G401.6 (cell line): ENCODE results near the gene AGR2.
A peak's percentile ranks its signal among the peaks of the same experiment; 100 is the strongest.
"Not testable (repeated sequence)": the region's sequence is repeated elsewhere in the genome, so short reads cannot be mapped to it uniquely, and the experiment has no call there.

Source experiments
- FAIRE-seq: peaks from 2 replicates; lab custom pipeline; 2012; peaks lifted over from hg19 to GRCh38; lab: Jason Lieb, UNC

Gene AGR2

GRCh38 chr7:16804674-16805439 is at the start of gene AGR2:
TSS of gene AGR2 (minus strand) at chr7:16804999. CDS start at chr7:16801796, 3,203 bp downstream.
- no peak for FAIRE-seq

- FAIRE-seq, result not testable (repeated sequence)
Observed at GRCh38 chr7:16853189-16853588, 48.4 kb upstream of the AGR2 start.

GRCh38 chr7:16851829-16852228 is 47.0 kb upstream of the AGR2 start:
- FAIRE-seq, result no peak

GRCh38 chr7:16850614-16851466 is 46.0 kb upstream of the AGR2 start:
- no peak for FAIRE-seq

GRCh38 chr7:16849296-16850148 is 44.7 kb upstream of the AGR2 start:
- no peak for FAIRE-seq

GRCh38 chr7:16847381-16847860 is 42.6 kb upstream of the AGR2 start:
- no peak for FAIRE-seq

GRCh38 chr7:16846601-16847165 is 41.9 kb upstream of the AGR2 start:
- FAIRE-seq, result no peak

- FAIRE-seq, result peak; percentile 23
Observed at GRCh38 chr7:16845746-16846145, 40.9 kb upstream of the AGR2 start.

GRCh38 chr7:16841681-16842080 is 36.9 kb upstream of the AGR2 start:
- FAIRE-seq, result no peak

- FAIRE-seq, result no peak
Observed at GRCh38 chr7:16840094-16840493, 35.3 kb upstream of the AGR2 start.

- FAIRE-seq, result no peak
Observed at GRCh38 chr7:16839646-16840045, 34.8 kb upstream of the AGR2 start.

GRCh38 chr7:16838891-16839290 is 34.1 kb upstream of the AGR2 start:
- FAIRE-seq, result no peak

- no peak for FAIRE-seq
Observed at GRCh38 chr7:16838386-16838785, 33.6 kb upstream of the AGR2 start.

GRCh38 chr7:16836481-16836880 is 31.7 kb upstream of the AGR2 start:
- no peak for FAIRE-seq

- no peak for FAIRE-seq
Observed at GRCh38 chr7:16833373-16833772, 28.6 kb upstream of the AGR2 start.

GRCh38 chr7:16826060-16826459 is 21.3 kb upstream of the AGR2 start:
- FAIRE-seq, result no peak

GRCh38 chr7:16822029-16822428 is 17.2 kb upstream of the AGR2 start:
- FAIRE-seq, result no peak

GRCh38 chr7:16818732-16819131 is 13.9 kb upstream of the AGR2 start:
- FAIRE-seq, result no peak

GRCh38 chr7:16817536-16817935 is 12.7 kb upstream of the AGR2 start:
- no peak for FAIRE-seq

GRCh38 chr7:16816824-16817223 is 12.0 kb upstream of the AGR2 start:
- no peak for FAIRE-seq

GRCh38 chr7:16815001-16815400 is 10.2 kb upstream of the AGR2 start:
- no peak for FAIRE-seq

GRCh38 chr7:16813232-16813616 is 8.4 kb upstream of the AGR2 start:
- FAIRE-seq, result no peak
